HEK293 (cell line): ENCODE data around the gene JUND.

ENCODE experiments used
- GFI1B ChIP-seq: fragments of 450-650 bp; formaldehyde crosslinking; IDR thresholded peaks from 2 replicates; pipeline ENCODE4 v1.5.1; 2016; ENCODE audit warnings: missing biosample characterization, missing genetic modification characterization
- KLF16 ChIP-seq: fragments of 450-650 bp; formaldehyde crosslinking; IDR thresholded peaks from 2 replicates; pipeline ENCODE4 v1.5.1; 2017; ENCODE audit warnings: missing biosample characterization, missing genetic modification characterization
- KLF9 ChIP-seq: fragments of 450-650 bp; formaldehyde crosslinking; IDR thresholded peaks from 2 replicates; pipeline ENCODE4 v1.5.1; 2016; ENCODE audit warnings: missing biosample characterization, missing genetic modification characterization, low read depth
- PATZ1 ChIP-seq: fragments of 450-650 bp; formaldehyde crosslinking; IDR thresholded peaks from 2 replicates; pipeline ENCODE4 v1.5.1; 2016; ENCODE audit warnings: missing biosample characterization, missing genetic modification characterization
- PRDM10 ChIP-seq: fragments of 450-650 bp; formaldehyde crosslinking; IDR thresholded peaks from 2 replicates; pipeline ENCODE4 v1.5.1; 2016; ENCODE audit warnings: missing biosample characterization, missing genetic modification characterization
- SETDB1 ChIP-seq: IDR thresholded peaks from one replicate; pipeline ENCODE4 v1.6.1; 2017; ENCODE audit warnings: mild to moderate bottlenecking, low read length, moderate library complexity, mixed read lengths; ENCODE audit not compliant: insufficient read length
- SP3 ChIP-seq: fragments of 450-650 bp; formaldehyde crosslinking; IDR thresholded peaks from 2 replicates; pipeline ENCODE4 v1.5.1; 2016; ENCODE audit warnings: missing biosample characterization, missing genetic modification characterization
- ZBTB20 ChIP-seq: fragments of 450-650 bp; formaldehyde crosslinking; IDR thresholded peaks from 2 replicates; pipeline ENCODE4 v1.5.1; 2016; ENCODE audit warnings: missing biosample characterization, missing genetic modification characterization
- ZIC2 ChIP-seq: fragments of 450-650 bp; formaldehyde crosslinking; IDR thresholded peaks from 2 replicates; pipeline ENCODE4 v1.5.1; 2016; ENCODE audit warnings: missing biosample characterization, missing genetic modification characterization
- ZNF223 ChIP-seq: fragments of 450-650 bp; formaldehyde crosslinking; IDR thresholded peaks from 2 replicates; pipeline ENCODE4 v1.5.1; 2016; ENCODE audit warnings: missing biosample characterization, missing genetic modification characterization
- ZNF302 ChIP-seq: fragments of 450-650 bp; formaldehyde crosslinking; IDR thresholded peaks from 2 replicates; pipeline ENCODE4 v1.5.1; 2016; ENCODE audit warnings: missing biosample characterization, missing genetic modification characterization, low read depth
- ZNF324 ChIP-seq: fragments of 450-650 bp; formaldehyde crosslinking; IDR thresholded peaks from 2 replicates; pipeline ENCODE4 v1.5.1; 2016; ENCODE audit warnings: missing biosample characterization, missing genetic modification characterization
- ZNF341 ChIP-seq: fragments of 450-650 bp; formaldehyde crosslinking; IDR thresholded peaks from 2 replicates; pipeline ENCODE4; 2016; ENCODE audit warnings: low read depth, missing biosample characterization, missing genetic modification characterization
- ZNF549 ChIP-seq: fragments of 450-650 bp; IDR thresholded peaks from 2 replicates; pipeline ENCODE4 v1.5.1; 2018; ENCODE audit warnings: missing biosample characterization, missing genetic modification characterization, mild to moderate bottlenecking, inconsistent platforms, moderate library complexity
- ZNF677 ChIP-seq: fragments of 450-650 bp; IDR thresholded peaks from 2 replicates; pipeline ENCODE4 v1.5.0; 2018; ENCODE audit warnings: missing biosample characterization, mild to moderate bottlenecking, missing genetic modification characterization, moderate library complexity
- ZNF704 ChIP-seq: fragments of 450-650 bp; formaldehyde crosslinking; IDR thresholded peaks from 2 replicates; pipeline ENCODE4 v1.5.1; 2016; ENCODE audit warnings: missing biosample characterization, missing genetic modification characterization
- TF ChIP-seq, protein P1 (sequence below): fragments of 450-650 bp; formaldehyde crosslinking; IDR thresholded peaks from 2 replicates; pipeline ENCODE4 v1.5.1; 2016; ENCODE audit warnings: missing biosample characterization, missing genetic modification characterization
- TF ChIP-seq, protein P2 (sequence below): fragments of 450-650 bp; formaldehyde crosslinking; IDR thresholded peaks from 2 replicates; pipeline ENCODE4 v1.5.1; 2016; ENCODE audit warnings: missing biosample characterization, missing genetic modification characterization

JUND gene

GRCh38 chr19:18322759-18323460 is 41.5 kb upstream of the JUND start, which contains the start of gene LSM4 (continued):
- TF ChIP-seq PRDM10 (tag by site-specific recombination): no peak
- TF ChIP-seq ZNF341: peak; percentile 93
- peak; percentile 18; the same call in 1 of the 2 replicates for TF ChIP-seq ZBTB20 (tag by site-specific recombination)
- TF ChIP-seq KLF9: no peak; the same call in 1 of the 2 replicates
- TF ChIP-seq PATZ1 (tag by site-specific recombination): 0 out of 2 replicates have a peak, but pooled peaks have one; percentile 28
- TF ChIP-seq ZNF324 (tag by site-specific recombination): no peak
- TF ChIP-seq ZIC2 (tag by site-specific recombination): peak; percentile 62
- TF ChIP-seq, protein P1, sequence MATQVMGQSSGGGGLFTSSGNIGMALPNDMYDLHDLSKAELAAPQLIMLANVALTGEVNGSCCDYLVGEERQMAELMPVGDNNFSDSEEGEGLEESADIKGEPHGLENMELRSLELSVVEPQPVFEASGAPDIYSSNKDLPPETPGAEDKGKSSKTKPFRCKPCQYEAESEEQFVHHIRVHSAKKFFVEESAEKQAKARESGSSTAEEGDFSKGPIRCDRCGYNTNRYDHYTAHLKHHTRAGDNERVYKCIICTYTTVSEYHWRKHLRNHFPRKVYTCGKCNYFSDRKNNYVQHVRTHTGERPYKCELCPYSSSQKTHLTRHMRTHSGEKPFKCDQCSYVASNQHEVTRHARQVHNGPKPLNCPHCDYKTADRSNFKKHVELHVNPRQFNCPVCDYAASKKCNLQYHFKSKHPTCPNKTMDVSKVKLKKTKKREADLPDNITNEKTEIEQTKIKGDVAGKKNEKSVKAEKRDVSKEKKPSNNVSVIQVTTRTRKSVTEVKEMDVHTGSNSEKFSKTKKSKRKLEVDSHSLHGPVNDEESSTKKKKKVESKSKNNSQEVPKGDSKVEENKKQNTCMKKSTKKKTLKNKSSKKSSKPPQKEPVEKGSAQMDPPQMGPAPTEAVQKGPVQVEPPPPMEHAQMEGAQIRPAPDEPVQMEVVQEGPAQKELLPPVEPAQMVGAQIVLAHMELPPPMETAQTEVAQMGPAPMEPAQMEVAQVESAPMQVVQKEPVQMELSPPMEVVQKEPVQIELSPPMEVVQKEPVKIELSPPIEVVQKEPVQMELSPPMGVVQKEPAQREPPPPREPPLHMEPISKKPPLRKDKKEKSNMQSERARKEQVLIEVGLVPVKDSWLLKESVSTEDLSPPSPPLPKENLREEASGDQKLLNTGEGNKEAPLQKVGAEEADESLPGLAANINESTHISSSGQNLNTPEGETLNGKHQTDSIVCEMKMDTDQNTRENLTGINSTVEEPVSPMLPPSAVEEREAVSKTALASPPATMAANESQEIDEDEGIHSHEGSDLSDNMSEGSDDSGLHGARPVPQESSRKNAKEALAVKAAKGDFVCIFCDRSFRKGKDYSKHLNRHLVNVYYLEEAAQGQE (tag by site-specific recombination): no peak
- TF ChIP-seq KLF16: peak; percentile 49; the same call in 1 of the 2 replicates
- no peak for TF ChIP-seq SETDB1
- TF ChIP-seq ZNF302 (tag by site-specific recombination): no peak
- peak; percentile 95 for TF ChIP-seq SP3 (tag by site-specific recombination)
- TF ChIP-seq, protein P2, sequence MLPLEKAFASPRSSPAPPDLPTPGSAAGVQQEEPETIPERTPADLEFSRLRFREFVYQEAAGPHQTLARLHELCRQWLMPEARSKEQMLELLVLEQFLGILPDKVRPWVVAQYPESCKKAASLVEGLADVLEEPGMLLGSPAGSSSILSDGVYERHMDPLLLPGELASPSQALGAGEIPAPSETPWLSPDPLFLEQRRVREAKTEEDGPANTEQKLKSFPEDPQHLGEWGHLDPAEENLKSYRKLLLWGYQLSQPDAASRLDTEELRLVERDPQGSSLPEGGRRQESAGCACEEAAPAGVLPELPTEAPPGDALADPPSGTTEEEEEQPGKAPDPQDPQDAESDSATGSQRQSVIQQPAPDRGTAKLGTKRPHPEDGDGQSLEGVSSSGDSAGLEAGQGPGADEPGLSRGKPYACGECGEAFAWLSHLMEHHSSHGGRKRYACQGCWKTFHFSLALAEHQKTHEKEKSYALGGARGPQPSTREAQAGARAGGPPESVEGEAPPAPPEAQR (tag by site-specific recombination): peak; percentile 39; the same call in 1 of the 2 replicates
- no peak for TF ChIP-seq ZNF549 (tag by site-specific recombination)
- TF ChIP-seq ZNF677: no peak
- TF ChIP-seq ZNF704 (tag by site-specific recombination): no peak
- TF ChIP-seq GFI1B (tag by site-specific recombination): no peak
- TF ChIP-seq ZNF223 (tag by site-specific recombination): 0 out of 2 replicates have a peak, but pooled peaks have one; percentile 52
